22Rv1 (cell line): ENCODE results near the gene ADRM1.

Experiments used
- ZFX ChIP-seq: fragments of 450-650 bp; IDR thresholded peaks from 2 replicates; pipeline ENCODE4 v1.6.1; 2017; ENCODE audit warnings: antibody characterized with exemption, borderline replicate concordance
- TF ChIP-seq, protein P1 (sequence below): fragments of 450-650 bp; IDR thresholded peaks from 2 replicates; pipeline ENCODE4 v1.5.1; 2017; ENCODE audit warnings: mild to moderate bottlenecking

DNA sequence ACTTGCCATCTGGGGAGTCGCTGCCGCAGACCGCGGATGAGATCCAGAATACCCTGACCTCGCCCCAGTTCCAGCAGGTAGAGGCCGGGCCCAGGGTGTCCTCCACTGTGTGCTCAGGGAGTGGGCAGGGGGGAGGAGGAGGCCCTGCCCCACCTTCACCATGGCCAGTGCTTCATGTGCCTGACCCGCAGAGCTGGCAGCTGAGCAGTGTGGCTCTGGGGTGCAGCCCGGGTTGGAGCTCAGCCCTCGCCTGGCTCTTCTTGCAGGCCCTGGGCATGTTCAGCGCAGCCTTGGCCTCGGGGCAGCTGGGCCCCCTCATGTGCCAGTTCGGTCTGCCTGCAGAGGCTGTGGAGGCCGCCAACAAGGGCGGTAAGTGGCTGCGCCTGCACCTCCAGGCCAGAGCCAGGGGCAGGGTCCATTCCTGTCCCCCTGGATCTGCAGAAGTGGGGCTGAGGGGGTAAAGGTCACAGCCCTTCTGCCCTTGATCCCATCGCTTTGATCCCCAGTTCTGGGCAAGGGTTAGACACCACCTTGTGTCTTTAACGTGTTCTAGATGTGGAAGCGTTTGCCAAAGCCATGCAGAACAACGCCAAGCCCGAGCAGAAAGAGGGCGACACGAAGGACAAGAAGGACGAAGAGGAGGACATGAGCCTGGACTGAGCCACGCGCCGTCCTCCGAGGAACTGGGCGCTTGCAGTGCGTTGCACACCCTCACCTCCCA, 5.5 kb downstream of the ADRM1 start:
- TF ChIP-seq, protein P1, sequence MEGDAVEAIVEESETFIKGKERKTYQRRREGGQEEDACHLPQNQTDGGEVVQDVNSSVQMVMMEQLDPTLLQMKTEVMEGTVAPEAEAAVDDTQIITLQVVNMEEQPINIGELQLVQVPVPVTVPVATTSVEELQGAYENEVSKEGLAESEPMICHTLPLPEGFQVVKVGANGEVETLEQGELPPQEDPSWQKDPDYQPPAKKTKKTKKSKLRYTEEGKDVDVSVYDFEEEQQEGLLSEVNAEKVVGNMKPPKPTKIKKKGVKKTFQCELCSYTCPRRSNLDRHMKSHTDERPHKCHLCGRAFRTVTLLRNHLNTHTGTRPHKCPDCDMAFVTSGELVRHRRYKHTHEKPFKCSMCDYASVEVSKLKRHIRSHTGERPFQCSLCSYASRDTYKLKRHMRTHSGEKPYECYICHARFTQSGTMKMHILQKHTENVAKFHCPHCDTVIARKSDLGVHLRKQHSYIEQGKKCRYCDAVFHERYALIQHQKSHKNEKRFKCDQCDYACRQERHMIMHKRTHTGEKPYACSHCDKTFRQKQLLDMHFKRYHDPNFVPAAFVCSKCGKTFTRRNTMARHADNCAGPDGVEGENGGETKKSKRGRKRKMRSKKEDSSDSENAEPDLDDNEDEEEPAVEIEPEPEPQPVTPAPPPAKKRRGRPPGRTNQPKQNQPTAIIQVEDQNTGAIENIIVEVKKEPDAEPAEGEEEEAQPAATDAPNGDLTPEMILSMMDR: no peak
- no peak for TF ChIP-seq ZFX
